Measurements from ENCODE around the gene TSPAN32.

GRCh38 chr11:2280208-2280607 lies 21.6 kb upstream of the TSPAN32 start:
- TF ChIP-seq CTCF (conservative IDR thresholded peaks at IDR 0.05; ENCODE audit: low read depth, low read length) = no peak
- TF ChIP-seq EZH2 (IDR thresholded peaks at IDR 0.05; ENCODE audit: borderline replicate concordance, low read depth, low read length, poor library complexity, severe bottlenecking) = no peak

Data from A673 (cell line).